ENCODE measurements around the gene C2orf76.
"Not testable (repeated sequence)": the region's sequence is repeated elsewhere in the genome, so short reads cannot be mapped to it uniquely, and the experiment has no call there.

C2orf76 gene

GRCh38 chr2:119377294-119377992, 10.8 kb upstream of the C2orf76 start:
- Histone ChIP-seq H2AFZ (ENCODE audit: low read depth, low read length) (no peak overlapping the region), H3K79me2 (ENCODE audit: insufficient read depth, low read length) (no peaks in the 10 kb centered on the region), H3K4me3 (ENCODE audit: low read depth in 1 of 2, low read length in 2 of 2) (no peak overlapping the region), H3K36me3 (ENCODE audit: insufficient read depth, low read length) (peaks cover 13% of the 10 kb centered on the region), H3K9ac (ENCODE audit: low read depth, low read length) (no peak overlapping the region), H3K9me3 (ENCODE audit: insufficient read depth, low read length, severe bottlenecking) (no peaks in the 10 kb centered on the region), H3K4me1 (ENCODE audit: insufficient read depth, low read length) (no peaks in the 10 kb centered on the region), H3K27ac (ENCODE audit: low read length) (no peak overlapping the region), H3K27me3 (ENCODE audit: insufficient read depth, low read length, poor library complexity) (peaks cover 6% of the 10 kb centered on the region), H4K20me1 (ENCODE audit: insufficient read depth, low read length) (no peaks in the 10 kb centered on the region), H3K4me2 (ENCODE audit: insufficient read depth, low read length) (no peak overlapping the region)
- DNase-seq (no peak), ATAC-seq (ENCODE audit: insufficient read depth, low read depth) (no peak)
- TF ChIP-seq, protein P1, sequence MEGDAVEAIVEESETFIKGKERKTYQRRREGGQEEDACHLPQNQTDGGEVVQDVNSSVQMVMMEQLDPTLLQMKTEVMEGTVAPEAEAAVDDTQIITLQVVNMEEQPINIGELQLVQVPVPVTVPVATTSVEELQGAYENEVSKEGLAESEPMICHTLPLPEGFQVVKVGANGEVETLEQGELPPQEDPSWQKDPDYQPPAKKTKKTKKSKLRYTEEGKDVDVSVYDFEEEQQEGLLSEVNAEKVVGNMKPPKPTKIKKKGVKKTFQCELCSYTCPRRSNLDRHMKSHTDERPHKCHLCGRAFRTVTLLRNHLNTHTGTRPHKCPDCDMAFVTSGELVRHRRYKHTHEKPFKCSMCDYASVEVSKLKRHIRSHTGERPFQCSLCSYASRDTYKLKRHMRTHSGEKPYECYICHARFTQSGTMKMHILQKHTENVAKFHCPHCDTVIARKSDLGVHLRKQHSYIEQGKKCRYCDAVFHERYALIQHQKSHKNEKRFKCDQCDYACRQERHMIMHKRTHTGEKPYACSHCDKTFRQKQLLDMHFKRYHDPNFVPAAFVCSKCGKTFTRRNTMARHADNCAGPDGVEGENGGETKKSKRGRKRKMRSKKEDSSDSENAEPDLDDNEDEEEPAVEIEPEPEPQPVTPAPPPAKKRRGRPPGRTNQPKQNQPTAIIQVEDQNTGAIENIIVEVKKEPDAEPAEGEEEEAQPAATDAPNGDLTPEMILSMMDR (IDR thresholded peaks at IDR 0.05; ENCODE audit: borderline replicate concordance, extremely low read depth, low read length, poor library complexity, severe bottlenecking), result no peak
- no peak for TF ChIP-seq EZH2 (IDR thresholded peaks at IDR 0.05; ENCODE audit: borderline replicate concordance, low read depth, low read length, severe bottlenecking)

DNA sequence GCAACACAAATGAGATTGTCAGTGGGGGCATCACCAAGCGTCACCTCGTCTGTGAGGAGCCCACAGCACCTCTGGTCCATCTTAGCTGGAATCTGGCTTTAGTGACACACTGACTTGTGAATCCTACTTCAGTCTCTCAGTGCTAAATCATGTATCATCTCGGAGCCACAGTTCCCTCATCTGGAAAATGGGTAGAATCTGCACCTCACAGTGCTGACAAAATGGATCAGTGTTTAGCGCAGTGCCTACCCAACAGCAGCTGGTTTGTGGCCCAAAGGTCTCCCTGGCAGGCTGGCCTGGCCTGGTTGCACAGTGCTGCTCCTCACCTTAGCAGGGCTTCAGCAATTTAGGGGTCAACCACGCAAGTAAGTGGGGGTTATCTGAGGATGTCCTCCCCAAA, 10.2 kb upstream of the C2orf76 start:
- Histone ChIP-seq H4K20me1 (ENCODE audit: insufficient read depth, low read length) (no peaks in the 10 kb centered on the region), H2AFZ (ENCODE audit: low read depth, low read length) (no peak overlapping the region), H3K9ac (ENCODE audit: low read depth, low read length) (no peak overlapping the region), H3K4me2 (ENCODE audit: insufficient read depth, low read length) (no peak overlapping the region), H3K27ac (ENCODE audit: low read length) (no peak overlapping the region), H3K79me2 (ENCODE audit: insufficient read depth, low read length) (no peaks in the 10 kb centered on the region), H3K4me1 (ENCODE audit: insufficient read depth, low read length) (no peaks in the 10 kb centered on the region), H3K27me3 (ENCODE audit: insufficient read depth, low read length, poor library complexity) (no peaks in the 10 kb centered on the region), H3K9me3 (ENCODE audit: insufficient read depth, low read length, severe bottlenecking) (no peaks in the 10 kb centered on the region), H3K36me3 (ENCODE audit: insufficient read depth, low read length) (peaks cover 19% of the 10 kb centered on the region), H3K4me3 (ENCODE audit: low read depth in 1 of 2, low read length in 2 of 2) (no peak overlapping the region)
- TF ChIP-seq EZH2 (IDR thresholded peaks at IDR 0.05; ENCODE audit: borderline replicate concordance, low read depth, low read length, severe bottlenecking), result no peak
- TF ChIP-seq, protein P1 (IDR thresholded peaks at IDR 0.05; ENCODE audit: borderline replicate concordance, extremely low read depth, low read length, poor library complexity, severe bottlenecking), result no peak
- ATAC-seq (ENCODE audit: insufficient read depth, low read depth) (no peak), DNase-seq (no peak)

- H3K27me3 ChIP-seq (ENCODE audit: insufficient read depth, low read length, poor library complexity); H3K9me3 ChIP-seq (ENCODE audit: insufficient read depth, low read length, severe bottlenecking); DNase-seq; H3K9ac ChIP-seq (ENCODE audit: low read depth, low read length); H3K79me2 ChIP-seq (ENCODE audit: insufficient read depth, low read length); H4K20me1 ChIP-seq (ENCODE audit: insufficient read depth, low read length); H3K4me3 ChIP-seq (ENCODE audit: low read depth in 1 of 2, low read length in 2 of 2); ATAC-seq (ENCODE audit: insufficient read depth, low read depth); H3K27ac ChIP-seq (ENCODE audit: low read length); H3K4me1 ChIP-seq (ENCODE audit: insufficient read depth, low read length); H2AFZ ChIP-seq (ENCODE audit: low read depth, low read length); H3K4me2 ChIP-seq (ENCODE audit: insufficient read depth, low read length): not testable (repeated sequence)
- peaks cover 23% of the 10 kb centered on the region for H3K36me3 ChIP-seq (ENCODE audit: insufficient read depth, low read length)
Measured at GRCh38 chr2:119376406-119376805, 9.8 kb upstream of the C2orf76 start.

GRCh38 chr2:119373907-119374745, 7.5 kb upstream of the C2orf76 start:
- not testable (repeated sequence) for H3K79me2 ChIP-seq (ENCODE audit: insufficient read depth, low read length); H3K4me2 ChIP-seq (ENCODE audit: insufficient read depth, low read length); H3K9ac ChIP-seq (ENCODE audit: low read depth, low read length); ATAC-seq (ENCODE audit: insufficient read depth, low read depth); H3K27ac ChIP-seq (ENCODE audit: low read length); DNase-seq; H3K9me3 ChIP-seq (ENCODE audit: insufficient read depth, low read length, severe bottlenecking); H3K4me3 ChIP-seq (ENCODE audit: low read depth in 1 of 2, low read length in 2 of 2); H2AFZ ChIP-seq (ENCODE audit: low read depth, low read length); H4K20me1 ChIP-seq (ENCODE audit: insufficient read depth, low read length); H3K27me3 ChIP-seq (ENCODE audit: insufficient read depth, low read length, poor library complexity); H3K4me1 ChIP-seq (ENCODE audit: insufficient read depth, low read length)
- peaks cover 46% of the 10 kb centered on the region for H3K36me3 ChIP-seq (ENCODE audit: insufficient read depth, low read length)
